Thoracic aorta (tissue), 2 donors: Measurements from ENCODE around the gene OBSCN. TPM values are rescaled to one million over a fixed set of nuclear protein-coding genes. Genes with fewer than 3 reads are reported as not detected.
"Not testable (repeated sequence)": the region's sequence is repeated elsewhere in the genome, so short reads cannot be mapped to it uniquely, and the experiment has no call there.

Experiments
- ATAC-seq: fragments of 150-250 bp; one replicate; pipeline ENCODE4 v1.8.0; 2017; ENCODE audit warnings: low read depth; ENCODE audit not compliant: insufficient number of reproducible peaks, low FRiP score
- DNase-seq: peaks from one replicate; pipeline ENCODE4 v3.0.0-alpha.2; 2020; ENCODE audit warnings: low spot score
- H3K27ac ChIP-seq, 2 donors: fragments of 200-600 bp; sonication (generic); 1 replicate in 1 of 2; 2 replicates in 1 of 2; pipeline ENCODE4 v1.5.1; 2016; ENCODE audit warnings: mild to moderate bottlenecking in 2 of 2, moderate library complexity in 2 of 2
- H3K27me3 ChIP-seq: fragments of 200-600 bp; sonication (generic); replicated peaks from 2 replicates; pipeline ENCODE4 v1.6.0; 2016; ENCODE audit warnings: mild to moderate bottlenecking; ENCODE audit not compliant: insufficient read depth
- H3K36me3 ChIP-seq: fragments of 200-600 bp; sonication (generic); one replicate; pipeline ENCODE4 v1.5.1; 2016
- H3K4me1 ChIP-seq, 2 donors: fragments of 200-600 bp; sonication (generic); 1 replicate in 1 of 2; 2 replicates in 1 of 2; pipeline versions ENCODE4 v1.5.1 to v1.6.0; 2016; ENCODE audit warnings: low read depth in 2 of 2, mild to moderate bottlenecking in 1 of 2; ENCODE audit not compliant: control insufficient read depth in 1 of 2
- H3K4me3 ChIP-seq: fragments of 200-600 bp; sonication (generic); 2 replicates; pipeline ENCODE4 v1.5.1; 2016; ENCODE audit warnings: mild to moderate bottlenecking
- H3K9me3 ChIP-seq: fragments of 200-600 bp; sonication (generic); 2 replicates; pipeline ENCODE4 v1.5.1; 2016
- CTCF ChIP-seq: fragments of 200-600 bp; sonication (generic); IDR thresholded peaks from one replicate; pipeline ENCODE4 v1.5.1; 2019; ENCODE audit warnings: antibody characterized with exemption
- total RNA-seq, 2 donors: library from RNA; depleted of rRNA; stranded (reverse); fragments of >200 nt; gene quantifications; one replicate each; pipeline versions ENCODE4 v1.1.0 to v1.2.3, GENCODE V29; 2016

Gene OBSCN
- total RNA-seq, 2 donors from 2014 or later = 22.3 to 40.2 TPM

GRCh38 chr1:228218513-228219244, 10.8 kb downstream of the OBSCN start:
- Histone ChIP-seq H3K9me3 (no peaks in the 10 kb centered on the region), H3K36me3 (no peaks in the 10 kb centered on the region), H3K27ac (no peak overlapping the region), H3K27me3 (no peaks in the 10 kb centered on the region), H3K4me3 (no peak overlapping the region), H3K4me1 (no peaks in the 10 kb centered on the region)
- no peak for DNase-seq
- no peak for ATAC-seq
- no peak for TF ChIP-seq CTCF

- DNase-seq (no peak), ATAC-seq (no peak)
- Histone ChIP-seq H3K4me1 (no peaks in the 10 kb centered on the region), H3K4me3 (no peak overlapping the region), H3K9me3 (peaks cover 5% of the 10 kb centered on the region), H3K27me3 (no peaks in the 10 kb centered on the region), H3K36me3 (no peaks in the 10 kb centered on the region), H3K27ac (no peak overlapping the region)
- no peak for TF ChIP-seq CTCF
These were observed 11.6 kb downstream of the OBSCN start for GRCh38 chr1:228219245-228219961.

GRCh38 chr1:228219962-228220780, 12.3 kb downstream of the OBSCN start:
- Histone ChIP-seq H3K36me3 (no peaks in the 10 kb centered on the region), H3K4me1 (no peaks in the 10 kb centered on the region), H3K4me3 (no peak overlapping the region), H3K27me3 (no peaks in the 10 kb centered on the region), H3K27ac (no peak overlapping the region), H3K9me3 (peaks cover 11% of the 10 kb centered on the region)
- DNase-seq (no peak), ATAC-seq (no peak)
- no peak for TF ChIP-seq CTCF

- not testable (repeated sequence) for H3K36me3 ChIP-seq, H3K27me3 ChIP-seq, DNase-seq, H3K4me3 ChIP-seq, H3K4me1 ChIP-seq, ATAC-seq, H3K27ac ChIP-seq
- peaks cover 14% of the 10 kb centered on the region for H3K9me3 ChIP-seq
These were observed 13.3 kb downstream of the OBSCN start for GRCh38 chr1:228221097-228221496.

GRCh38 chr1:228222548-228222947, 14.7 kb downstream of the OBSCN start:
- Histone ChIP-seq H3K27me3 (no peaks in the 10 kb centered on the region), H3K36me3 (no peaks in the 10 kb centered on the region), H3K4me3 (no peak overlapping the region), H3K4me1 (no peaks in the 10 kb centered on the region), H3K9me3 (peaks cover 14% of the 10 kb centered on the region), H3K27ac (no peak overlapping the region)
- no peak for TF ChIP-seq CTCF
- ATAC-seq = no peak
- DNase-seq = no peak
